ENCODE measurements around the gene KCNH4.
"Not testable (repeated sequence)": the region's sequence is repeated elsewhere in the genome, so short reads cannot be mapped to it uniquely, and the experiment has no call there.

The KCNH4 gene

GRCh38 chr17:42180922-42181850 is at the start of gene KCNH4:
Gene KCNH4, minus strand, starts transcription at chr17:42181142. Its CDS starts 197 bp downstream, at chr17:42180945.
- peak; percentile 79 for DNase-seq (ENCODE audit: low read depth in 2 of 2)

- no peak for DNase-seq (ENCODE audit: low read depth in 2 of 2)
These were observed 49.3 kb upstream of the KCNH4 start for GRCh38 chr17:42230225-42230624.

- no peak for DNase-seq (ENCODE audit: low read depth in 2 of 2)
These were observed 47.1 kb upstream of the KCNH4 start for GRCh38 chr17:42227849-42228700.

GRCh38 chr17:42225646-42226045 is 44.7 kb upstream of the KCNH4 start:
- no peak for DNase-seq (ENCODE audit: low read depth in 2 of 2)

GRCh38 chr17:42224651-42225050 is 43.7 kb upstream of the KCNH4 start:
- no peak for DNase-seq (ENCODE audit: low read depth in 2 of 2)

- peak in 1 of 2 donors; percentile 25 for DNase-seq (ENCODE audit: low read depth in 2 of 2)
These were observed 41.2 kb upstream of the KCNH4 start for GRCh38 chr17:42221886-42222745.

GRCh38 chr17:42219280-42219679 is 38.3 kb upstream of the KCNH4 start:
- DNase-seq (ENCODE audit: low read depth in 2 of 2), result not testable (repeated sequence)

GRCh38 chr17:42214156-42214555 is 33.2 kb upstream of the KCNH4 start:
- DNase-seq (ENCODE audit: low read depth in 2 of 2), result no peak

- DNase-seq (ENCODE audit: low read depth in 2 of 2), result no peak
These were observed 31.4 kb upstream of the KCNH4 start for GRCh38 chr17:42212382-42212781.

- DNase-seq (ENCODE audit: low read depth in 2 of 2), result not testable (repeated sequence)
These were observed 31.0 kb upstream of the KCNH4 start for GRCh38 chr17:42211921-42212341.

GRCh38 chr17:42210046-42210445 is 29.1 kb upstream of the KCNH4 start:
- no peak for DNase-seq (ENCODE audit: low read depth in 2 of 2)

- not testable (repeated sequence) for DNase-seq (ENCODE audit: low read depth in 2 of 2)
These were observed 25.2 kb upstream of the KCNH4 start for GRCh38 chr17:42206153-42206612.

- no peak for DNase-seq (ENCODE audit: low read depth in 2 of 2)
These were observed 22.4 kb upstream of the KCNH4 start for GRCh38 chr17:42203354-42203753.

- no peak for DNase-seq (ENCODE audit: low read depth in 2 of 2)
These were observed 21.8 kb upstream of the KCNH4 start for GRCh38 chr17:42202696-42203095.

- DNase-seq (ENCODE audit: low read depth in 2 of 2), result no peak
These were observed 21.2 kb upstream of the KCNH4 start for GRCh38 chr17:42202159-42202558.

GRCh38 chr17:42201458-42201772 is 20.5 kb upstream of the KCNH4 start:
- DNase-seq (ENCODE audit: low read depth in 2 of 2), result no peak

GRCh38 chr17:42200706-42201457 is 19.9 kb upstream of the KCNH4 start:
- DNase-seq (ENCODE audit: low read depth in 2 of 2), result no peak

GRCh38 chr17:42199416-42200011 is 18.6 kb upstream of the KCNH4 start:
- DNase-seq (ENCODE audit: low read depth in 2 of 2), result no peak

GRCh38 chr17:42198897-42199296 is 18.0 kb upstream of the KCNH4 start:
- no peak for DNase-seq (ENCODE audit: low read depth in 2 of 2)

- DNase-seq (ENCODE audit: low read depth in 2 of 2), result no peak
These were observed 16.7 kb upstream of the KCNH4 start for GRCh38 chr17:42197564-42198156.

Data from stimulated activated CD8-positive, alpha-beta memory T cell treated with anti-CD3 and anti-CD28 coated beads, Interleukin-15, amount 100 ng/mL, for 4 hours (primary cell).